Testis (tissue), 3 donors: Measurements from ENCODE around the gene CLEC16A. TPM values are rescaled to one million over a fixed set of nuclear protein-coding genes. Genes with fewer than 3 reads are reported as not detected.

Experiments
- DNase-seq: peaks from one replicate; pipeline ENCODE4 v3.0.0-alpha.2; 2019
- H3K27ac ChIP-seq, 2 donors: fragments of 200-600 bp; sonication (generic); one replicate each; pipeline ENCODE4 v1.5.1; 2019
- H3K27me3 ChIP-seq: fragments of 200-600 bp; sonication (generic); one replicate; pipeline ENCODE4 v1.5.1; 2019
- H3K36me3 ChIP-seq: fragments of 200-600 bp; sonication (generic); one replicate; pipeline ENCODE4 v1.5.1; 2017; ENCODE audit warnings: low read depth; ENCODE audit errors: missing control alignments
- H3K4me1 ChIP-seq: fragments of 200-600 bp; sonication (generic); one replicate; pipeline ENCODE4 v1.5.1; 2019
- H3K4me3 ChIP-seq, 2 donors: fragments of 200-600 bp; sonication (generic); one replicate each; pipeline ENCODE4 v1.5.1; 2017 to 2019
- H3K9me3 ChIP-seq: fragments of 200-600 bp; sonication (generic); one replicate; pipeline ENCODE4 v1.5.1; 2017
- POLR2A ChIP-seq: fragments of 450-650 bp; IDR thresholded peaks from one replicate; pipeline ENCODE4 v1.6.1; 2017; ENCODE audit warnings: antibody characterized with exemption, mild to moderate bottlenecking, moderate library complexity
- WGBS, 2 donors: methylation state at CpG; one replicate each; pipeline ENCODE4 v1.1.5; 2018; 5-methylcytosine and 5-hydroxymethylcytosine counted together
- intact Hi-C: fragments of 100-400 bp; cut with DNase I; formaldehyde crosslinking; loops from one replicate; pipeline ENCODE4 v1.15.1; 2023; ENCODE audit warnings: low total_unique reads
- polyA plus RNA-seq: library from polyadenylated mRNA; stranded (reverse); fragments of 350-450 nt; fragmentation: Illumina TruSeq; extraction: RNeasy Lipid Tissue Mini Kit (QIAGEN cat#74804); gene quantifications from one replicate; pipeline ENCODE4 v1.2.3, GENCODE V29; 2014; ENCODE audit warnings: low read depth, low replicate concordance; ENCODE audit not compliant: insufficient read depth
- total RNA-seq, 2 donors: library from RNA; depleted of rRNA; stranded (reverse); fragments of >200 nt; gene quantifications; one replicate each; pipeline ENCODE4 v1.2.3, GENCODE V29; 2016
- TF ChIP-seq, protein P1 (sequence below), 3 experiments: fragments of 450-650 bp in 2 of 3; fragments of 200-600 bp in 1 of 3; sonication (generic) in 1 of 3; IDR thresholded peaks; one replicate each; pipeline ENCODE4 v1.5.1; 2016 to 2019; ENCODE audit warnings: antibody characterized with exemption in 3 of 3, mild to moderate bottlenecking in 2 of 3, moderate library complexity in 1 of 3

The CLEC16A gene
- total and polyA plus RNA-seq, 3 donors from 2014 or later, result 93.9 to 126 (median 122) TPM

- H3K4me1 ChIP-seq, result no peaks in the 10 kb centered on the region
- no peak overlapping the region for H3K27ac ChIP-seq
- no peaks in the 10 kb centered on the region for H3K36me3 ChIP-seq
- no peak overlapping the region for H3K4me3 ChIP-seq
- 77 to 89% methylated on average over 5 of the region's 5 CpGs for WGBS, 2 donors
- no peak for DNase-seq
- H3K9me3 ChIP-seq, result no peaks in the 10 kb centered on the region
- intact Hi-C loops, result no loop called here
- TF ChIP-seq, protein P1, sequence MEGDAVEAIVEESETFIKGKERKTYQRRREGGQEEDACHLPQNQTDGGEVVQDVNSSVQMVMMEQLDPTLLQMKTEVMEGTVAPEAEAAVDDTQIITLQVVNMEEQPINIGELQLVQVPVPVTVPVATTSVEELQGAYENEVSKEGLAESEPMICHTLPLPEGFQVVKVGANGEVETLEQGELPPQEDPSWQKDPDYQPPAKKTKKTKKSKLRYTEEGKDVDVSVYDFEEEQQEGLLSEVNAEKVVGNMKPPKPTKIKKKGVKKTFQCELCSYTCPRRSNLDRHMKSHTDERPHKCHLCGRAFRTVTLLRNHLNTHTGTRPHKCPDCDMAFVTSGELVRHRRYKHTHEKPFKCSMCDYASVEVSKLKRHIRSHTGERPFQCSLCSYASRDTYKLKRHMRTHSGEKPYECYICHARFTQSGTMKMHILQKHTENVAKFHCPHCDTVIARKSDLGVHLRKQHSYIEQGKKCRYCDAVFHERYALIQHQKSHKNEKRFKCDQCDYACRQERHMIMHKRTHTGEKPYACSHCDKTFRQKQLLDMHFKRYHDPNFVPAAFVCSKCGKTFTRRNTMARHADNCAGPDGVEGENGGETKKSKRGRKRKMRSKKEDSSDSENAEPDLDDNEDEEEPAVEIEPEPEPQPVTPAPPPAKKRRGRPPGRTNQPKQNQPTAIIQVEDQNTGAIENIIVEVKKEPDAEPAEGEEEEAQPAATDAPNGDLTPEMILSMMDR (IDR thresholded peaks at IDR 0.05), result no peak
- no peak for TF ChIP-seq POLR2A
- no peaks in the 10 kb centered on the region for H3K27me3 ChIP-seq
These were observed 128.2 kb downstream of the CLEC16A start for GRCh38 chr16:11072420-11073153.

DNA sequence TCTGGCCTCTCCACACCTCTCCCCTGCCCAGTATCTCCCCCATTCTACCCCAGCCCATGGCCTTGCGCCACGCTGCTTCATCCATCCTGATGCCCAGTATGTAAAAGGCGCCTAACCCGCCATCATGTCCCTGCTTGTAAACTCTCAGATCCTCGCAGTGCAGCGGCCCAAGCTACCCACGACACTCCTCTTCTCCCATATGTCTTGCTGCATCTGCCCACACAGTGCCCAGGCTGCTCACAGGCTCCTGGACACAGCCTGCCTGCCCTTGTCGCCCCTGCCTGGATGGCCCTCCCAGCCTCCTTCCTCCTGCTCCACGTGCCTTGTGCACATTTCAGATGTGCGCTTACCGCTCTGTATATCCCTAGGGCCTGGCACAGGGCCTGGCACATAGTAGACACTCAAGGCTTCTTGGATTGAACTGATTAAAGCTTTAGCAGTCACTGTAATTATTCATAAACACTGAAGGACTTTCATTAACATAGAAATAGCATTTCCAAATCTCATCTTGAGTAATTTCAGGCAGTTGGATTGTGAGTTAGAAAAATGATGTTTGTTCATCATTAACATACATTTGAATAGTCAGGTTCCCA, 129.1 kb downstream of the CLEC16A start:
- no peak for TF ChIP-seq POLR2A
- TF ChIP-seq, protein P1 (IDR thresholded peaks at IDR 0.05), result no peak
- H3K4me1 ChIP-seq, result peaks cover 6% of the 10 kb centered on the region
- DNase-seq, result no peak
- no peak overlapping the region for H3K27ac ChIP-seq
- no peaks in the 10 kb centered on the region for H3K9me3 ChIP-seq
- no peaks in the 10 kb centered on the region for H3K27me3 ChIP-seq
- 90 to 91% methylated on average over 8 to 11 of the region's 11 CpGs for WGBS, 2 donors
- H3K36me3 ChIP-seq, result no peaks in the 10 kb centered on the region
- no peak overlapping the region for H3K4me3 ChIP-seq
- intact Hi-C loops, result no loop called here

- no peak for DNase-seq
- H3K36me3 ChIP-seq, result no peaks in the 10 kb centered on the region
- intact Hi-C loops, result no loop called here
- TF ChIP-seq POLR2A, result no peak
- TF ChIP-seq, protein P1 (IDR thresholded peaks at IDR 0.05), result no peak
- no peaks in the 10 kb centered on the region for H3K9me3 ChIP-seq
- H3K4me3 ChIP-seq, result no peak overlapping the region
- H3K4me1 ChIP-seq, result peaks cover 10% of the 10 kb centered on the region
- H3K27ac ChIP-seq, result no peak overlapping the region
- H3K27me3 ChIP-seq, result no peaks in the 10 kb centered on the region
These were observed 129.8 kb downstream of the CLEC16A start for GRCh38 chr16:11074131-11074530.

- Histone ChIP-seq H3K4me3 (no peak overlapping the region), H3K27ac (no peak overlapping the region), H3K27me3 (no peaks in the 10 kb centered on the region), H3K4me1 (peaks cover 10% of the 10 kb centered on the region), H3K36me3 (no peaks in the 10 kb centered on the region), H3K9me3 (no peaks in the 10 kb centered on the region)
- whole genome bisulfite sequencing, 2 donors, result 74 to 87% methylated on average over 4 of the region's 4 CpGs
- TF ChIP-seq POLR2A, result no peak
- TF ChIP-seq, protein P1 (IDR thresholded peaks at IDR 0.05), result no peak
- no peak for DNase-seq
- intact Hi-C loops, result no loop called here
These were observed 130.8 kb downstream of the CLEC16A start for GRCh38 chr16:11075163-11075562.
